Kidney (tissue), 14 donors: ENCODE measurements around the gene HS2ST1. TPM values are rescaled to one million over a fixed set of nuclear protein-coding genes. Genes with fewer than 3 reads are reported as not detected.

Source experiments
- DNase-seq, 5 donors: peaks; one replicate each; pipeline ENCODE4 v3.0.0-alpha.2; 2013 to 2020
- FAIRE-seq: peaks from 2 replicates; lab custom pipeline; 2012; peaks lifted over from hg19 to GRCh38; lab: Jason Lieb, UNC
- H3K27ac ChIP-seq, 2 donors: one replicate each; pipeline ENCODE4 v1.7.0; 2013; ENCODE audit warnings: low read depth in 2 of 2, low read length in 2 of 2, inconsistent platforms in 1 of 2
- H3K27me3 ChIP-seq: one replicate; pipeline ENCODE4 v1.7.1; 2013; ENCODE audit warnings: low read length, inconsistent platforms; ENCODE audit not compliant: control insufficient read depth, insufficient read depth
- H3K36me3 ChIP-seq, 3 donors: one replicate each; pipeline versions ENCODE4 v1.7.0 to v1.7.1; 2013; ENCODE audit warnings: low read length in 3 of 3, control low read depth in 1 of 3, inconsistent platforms in 1 of 3; ENCODE audit not compliant: insufficient read depth in 3 of 3, control insufficient read depth in 2 of 3
- H3K4me1 ChIP-seq, 3 donors: one replicate each; pipeline versions ENCODE4 v1.7.0 to v1.7.1; 2013; ENCODE audit warnings: low read length in 3 of 3, inconsistent platforms in 1 of 3, low read depth in 1 of 3; ENCODE audit not compliant: control insufficient read depth in 2 of 3, insufficient read depth in 2 of 3
- H3K4me3 ChIP-seq, 3 donors: one replicate each; pipeline versions ENCODE4 v1.7.0 to v1.8.1; 2013; ENCODE audit warnings: low read length in 3 of 3, control low read depth in 1 of 3, inconsistent platforms in 1 of 3
- H3K9ac ChIP-seq, 3 donors: one replicate each; pipeline versions ENCODE4 v1.7.0 to v1.7.1; 2013; ENCODE audit warnings: low read length in 3 of 3, control low read depth in 1 of 3, inconsistent platforms in 1 of 3
- H3K9me3 ChIP-seq, 3 donors: one replicate each; pipeline versions ENCODE4 v1.7.0 to v1.7.1; 2013; ENCODE audit warnings: low read length in 3 of 3, control low read depth in 1 of 3, inconsistent platforms in 1 of 3; ENCODE audit not compliant: control insufficient read depth in 2 of 3, insufficient read depth in 1 of 3
- intact Hi-C: fragments of 100-400 bp; cut with DNase I; formaldehyde crosslinking; loops from one replicate; pipeline ENCODE4 v1.11.1; 2022
- polyA plus RNA-seq: library from polyadenylated mRNA; stranded (reverse); fragments of 350-450 nt; fragmentation: Illumina TruSeq; extraction: RNeasy Lipid Tissue Mini Kit (QIAGEN cat#74804); gene quantifications from one replicate; pipeline ENCODE4 v1.2.3, GENCODE V29; 2014; ENCODE audit warnings: low read depth, low replicate concordance; ENCODE audit not compliant: insufficient read depth
- total RNA-seq: library from RNA; stranded (reverse); fragmentation: NEBNext Ultra II Directional; extraction: Animal tissue kit (Norgen Biotek cat#: 25700); gene quantifications from one replicate; pipeline ENCODE4 v1.2.1, GENCODE V29; 2021
- TF ChIP-seq, protein P1 (sequence below): IDR thresholded peaks from 3 replicates; pipeline ENCODE4 v1.5.1; 2012; ENCODE audit warnings: mild to moderate bottlenecking, moderate library complexity, borderline replicate concordance; ENCODE audit not compliant: insufficient read depth; ENCODE audit errors: extremely low read depth
- donor health status: control.
- donor health status: control.
- donor health status: control.
- donor health status: control.
- donor health status: control.
- donor health status: DM: yes; HTN: yes; CAD: no.
- donor health status: Normal renal cell carcinoma (clear cell type).

The HS2ST1 gene
- total and polyA plus RNA-seq, 2 donors from 2014 or later: 10.3 to 27.1 TPM

GRCh38 chr1:87126886-87127505 is 212.6 kb downstream of the HS2ST1 start:
- Histone ChIP-seq H3K9ac (no peak overlapping the region), H3K27ac (no peak overlapping the region), H3K4me3 (no peak overlapping the region), H3K9me3 (no peaks in the 10 kb centered on the region), H3K4me1 (peaks cover 0 to 4% (median 0%) of the 10 kb centered on the region in 3 donors), H3K36me3 (no peaks in the 10 kb centered on the region), H3K27me3 (no peaks in the 10 kb centered on the region)
- TF ChIP-seq, protein P1, sequence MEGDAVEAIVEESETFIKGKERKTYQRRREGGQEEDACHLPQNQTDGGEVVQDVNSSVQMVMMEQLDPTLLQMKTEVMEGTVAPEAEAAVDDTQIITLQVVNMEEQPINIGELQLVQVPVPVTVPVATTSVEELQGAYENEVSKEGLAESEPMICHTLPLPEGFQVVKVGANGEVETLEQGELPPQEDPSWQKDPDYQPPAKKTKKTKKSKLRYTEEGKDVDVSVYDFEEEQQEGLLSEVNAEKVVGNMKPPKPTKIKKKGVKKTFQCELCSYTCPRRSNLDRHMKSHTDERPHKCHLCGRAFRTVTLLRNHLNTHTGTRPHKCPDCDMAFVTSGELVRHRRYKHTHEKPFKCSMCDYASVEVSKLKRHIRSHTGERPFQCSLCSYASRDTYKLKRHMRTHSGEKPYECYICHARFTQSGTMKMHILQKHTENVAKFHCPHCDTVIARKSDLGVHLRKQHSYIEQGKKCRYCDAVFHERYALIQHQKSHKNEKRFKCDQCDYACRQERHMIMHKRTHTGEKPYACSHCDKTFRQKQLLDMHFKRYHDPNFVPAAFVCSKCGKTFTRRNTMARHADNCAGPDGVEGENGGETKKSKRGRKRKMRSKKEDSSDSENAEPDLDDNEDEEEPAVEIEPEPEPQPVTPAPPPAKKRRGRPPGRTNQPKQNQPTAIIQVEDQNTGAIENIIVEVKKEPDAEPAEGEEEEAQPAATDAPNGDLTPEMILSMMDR: no peak
- FAIRE-seq (no peak), DNase-seq (no peak)
- intact Hi-C loops: no loop called here

GRCh38 chr1:87127581-87127980 is 213.1 kb downstream of the HS2ST1 start:
- Histone ChIP-seq H3K9me3 (no peaks in the 10 kb centered on the region), H3K4me3 (no peak overlapping the region), H3K27me3 (no peaks in the 10 kb centered on the region), H3K27ac (no peak overlapping the region), H3K9ac (no peak overlapping the region), H3K36me3 (no peaks in the 10 kb centered on the region), H3K4me1 (peaks cover 0 to 5% (median 0%) of the 10 kb centered on the region in 3 donors)
- FAIRE-seq: no peak
- no peak for DNase-seq
- intact Hi-C loops: no loop called here
- TF ChIP-seq, protein P1: no peak

DNA sequence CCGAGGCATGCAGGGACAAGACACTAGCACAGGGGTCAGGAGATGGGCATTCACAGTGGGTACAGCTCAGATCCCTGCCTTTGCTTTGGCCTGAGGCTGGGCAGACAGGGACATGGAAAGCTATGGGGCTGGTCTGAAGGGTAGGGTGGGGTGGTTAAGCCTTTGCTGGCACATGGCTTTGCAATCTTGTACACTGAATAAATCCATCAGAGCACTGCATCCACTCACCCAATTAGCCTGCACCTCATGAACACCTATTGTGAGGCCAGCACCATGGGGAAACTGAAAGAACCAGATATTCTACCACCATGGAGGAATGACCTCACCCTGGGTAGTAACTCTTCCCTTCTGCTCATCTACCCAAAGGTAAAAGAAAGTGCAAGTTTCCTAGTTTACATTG is 214.6 kb downstream of the HS2ST1 start:
- no peak overlapping the region for H3K9ac ChIP-seq
- FAIRE-seq (no peak), DNase-seq (no peak)
- no peaks in the 10 kb centered on the region for H3K9me3 ChIP-seq
- H3K4me1 ChIP-seq: peaks cover 0 to 5% (median 0%) of the 10 kb centered on the region in 3 donors
- H3K4me3 ChIP-seq: no peak overlapping the region
- H3K27ac ChIP-seq: no peak overlapping the region
- TF ChIP-seq, protein P1: no peak
- H3K27me3 ChIP-seq: no peaks in the 10 kb centered on the region
- intact Hi-C loops: no loop called here
- H3K36me3 ChIP-seq: no peaks in the 10 kb centered on the region
